Right atrium auricular region (tissue), 2 donors: ENCODE data around the gene TGFBRAP1. TPM values are rescaled to one million over a fixed set of nuclear protein-coding genes. Genes with fewer than 3 reads are reported as not detected.
A peak's percentile ranks its signal among the peaks of the same experiment; 100 is the strongest.

Experiments
- DNase-seq: peaks from one replicate; pipeline ENCODE4 v3.0.0-alpha.2; 2019; ENCODE audit warnings: low spot score
- H3K27ac ChIP-seq, 2 donors: fragments of 200-600 bp; sonication (generic); 1 replicate in 1 of 2; 2 replicates in 1 of 2; pipeline ENCODE4 v1.5.1; 2016 to 2019
- H3K27me3 ChIP-seq, 2 donors: fragments of 200-600 bp; sonication (generic); one replicate each; pipeline versions ENCODE4 v1.5.1 to v1.6.0; 2017 to 2019
- H3K36me3 ChIP-seq: fragments of 200-600 bp; sonication (generic); one replicate; pipeline ENCODE4 v1.5.1; 2016
- H3K4me1 ChIP-seq, 2 donors: fragments of 200-600 bp; sonication (generic); one replicate each; pipeline versions ENCODE4 v1.5.1 to v1.6.0; 2017 to 2019
- H3K4me3 ChIP-seq, 2 donors: fragments of 200-600 bp; sonication (generic); 1 replicate in 1 of 2; 2 replicates in 1 of 2; pipeline ENCODE4 v1.5.1; 2017 to 2019; ENCODE audit warnings: mild to moderate bottlenecking in 1 of 2, moderate library complexity in 1 of 2
- H3K9me3 ChIP-seq, 2 donors: fragments of 200-600 bp; sonication (generic); one replicate each; pipeline ENCODE4 v1.5.1; 2019
- total RNA-seq, 2 donors: library from RNA; depleted of rRNA; stranded (reverse); fragments of >200 nt; gene quantifications; one replicate each; pipeline ENCODE4 v1.1.0, GENCODE V29; 2016
- TF ChIP-seq, protein P1 (sequence below), 2 donors: fragments of 200-600 bp; sonication (generic); IDR thresholded peaks; one replicate each; pipeline ENCODE4 v1.5.1; 2019; ENCODE audit warnings: antibody characterized with exemption in 2 of 2

Gene TGFBRAP1
- total RNA-seq, 2 donors from 2014 or later: 13.3 to 15.8 TPM

DNA sequence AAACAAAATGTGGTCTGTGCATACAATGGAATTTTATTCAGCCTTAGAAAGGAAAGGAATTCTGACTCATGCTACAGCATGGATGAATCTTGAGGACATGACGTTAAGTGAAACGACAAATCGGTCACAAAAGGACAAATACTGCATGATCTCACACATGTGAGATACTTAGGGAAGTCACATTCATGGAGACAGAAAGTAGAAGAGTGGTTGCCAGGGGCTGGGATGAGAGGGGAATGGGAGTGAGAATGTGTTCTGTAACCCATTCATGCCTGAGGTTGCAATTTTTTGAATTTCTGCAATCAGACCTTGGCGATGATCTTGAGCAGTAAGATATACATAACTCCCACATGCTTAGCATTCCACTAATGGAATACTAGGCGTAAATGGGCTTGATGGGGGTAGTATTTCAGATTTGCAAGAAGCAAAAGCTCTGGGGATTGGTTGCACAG is 47.3 kb upstream of the TGFBRAP1 start:
- TF ChIP-seq, protein P1, sequence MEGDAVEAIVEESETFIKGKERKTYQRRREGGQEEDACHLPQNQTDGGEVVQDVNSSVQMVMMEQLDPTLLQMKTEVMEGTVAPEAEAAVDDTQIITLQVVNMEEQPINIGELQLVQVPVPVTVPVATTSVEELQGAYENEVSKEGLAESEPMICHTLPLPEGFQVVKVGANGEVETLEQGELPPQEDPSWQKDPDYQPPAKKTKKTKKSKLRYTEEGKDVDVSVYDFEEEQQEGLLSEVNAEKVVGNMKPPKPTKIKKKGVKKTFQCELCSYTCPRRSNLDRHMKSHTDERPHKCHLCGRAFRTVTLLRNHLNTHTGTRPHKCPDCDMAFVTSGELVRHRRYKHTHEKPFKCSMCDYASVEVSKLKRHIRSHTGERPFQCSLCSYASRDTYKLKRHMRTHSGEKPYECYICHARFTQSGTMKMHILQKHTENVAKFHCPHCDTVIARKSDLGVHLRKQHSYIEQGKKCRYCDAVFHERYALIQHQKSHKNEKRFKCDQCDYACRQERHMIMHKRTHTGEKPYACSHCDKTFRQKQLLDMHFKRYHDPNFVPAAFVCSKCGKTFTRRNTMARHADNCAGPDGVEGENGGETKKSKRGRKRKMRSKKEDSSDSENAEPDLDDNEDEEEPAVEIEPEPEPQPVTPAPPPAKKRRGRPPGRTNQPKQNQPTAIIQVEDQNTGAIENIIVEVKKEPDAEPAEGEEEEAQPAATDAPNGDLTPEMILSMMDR (IDR thresholded peaks at IDR 0.05): no peak
- Histone ChIP-seq H3K27me3 (no peaks in the 10 kb centered on the region), H3K4me1 (peaks cover 0 to 80% of the 10 kb centered on the region in 2 donors), H3K4me3 (no peak overlapping the region), H3K36me3 (peaks cover 22% of the 10 kb centered on the region), H3K9me3 (no peaks in the 10 kb centered on the region), H3K27ac (no peak overlapping the region)
- peak; percentile 38 for DNase-seq

DNA sequence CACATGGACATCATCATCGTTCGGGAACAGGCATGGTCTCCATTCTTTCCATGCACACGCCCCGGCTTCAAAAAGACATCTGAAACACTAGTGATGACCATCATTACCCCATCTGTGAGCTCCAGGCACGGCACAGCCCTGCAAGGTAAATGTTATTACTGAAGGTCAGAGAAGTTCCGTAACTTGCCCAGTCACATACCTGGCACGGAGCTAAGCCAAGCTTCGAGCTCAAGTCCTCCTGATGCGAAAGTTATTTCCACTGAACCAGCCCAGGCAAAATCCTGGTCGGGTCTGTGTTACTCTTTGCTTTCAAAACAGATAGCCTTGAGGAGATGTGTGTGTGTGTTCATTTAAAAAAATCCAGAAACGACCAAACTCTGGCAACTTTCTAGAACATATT is 46.5 kb upstream of the TGFBRAP1 start:
- H3K4me1 ChIP-seq: peaks cover 0 to 72% of the 10 kb centered on the region in 2 donors
- no peak overlapping the region for H3K4me3 ChIP-seq
- TF ChIP-seq, protein P1 (IDR thresholded peaks at IDR 0.05): no peak
- H3K27me3 ChIP-seq: no peaks in the 10 kb centered on the region
- no peak for DNase-seq
- H3K36me3 ChIP-seq: peaks cover 19% of the 10 kb centered on the region
- H3K27ac ChIP-seq: peak overlapping the region; percentile 68
- H3K9me3 ChIP-seq: no peaks in the 10 kb centered on the region

DNA sequence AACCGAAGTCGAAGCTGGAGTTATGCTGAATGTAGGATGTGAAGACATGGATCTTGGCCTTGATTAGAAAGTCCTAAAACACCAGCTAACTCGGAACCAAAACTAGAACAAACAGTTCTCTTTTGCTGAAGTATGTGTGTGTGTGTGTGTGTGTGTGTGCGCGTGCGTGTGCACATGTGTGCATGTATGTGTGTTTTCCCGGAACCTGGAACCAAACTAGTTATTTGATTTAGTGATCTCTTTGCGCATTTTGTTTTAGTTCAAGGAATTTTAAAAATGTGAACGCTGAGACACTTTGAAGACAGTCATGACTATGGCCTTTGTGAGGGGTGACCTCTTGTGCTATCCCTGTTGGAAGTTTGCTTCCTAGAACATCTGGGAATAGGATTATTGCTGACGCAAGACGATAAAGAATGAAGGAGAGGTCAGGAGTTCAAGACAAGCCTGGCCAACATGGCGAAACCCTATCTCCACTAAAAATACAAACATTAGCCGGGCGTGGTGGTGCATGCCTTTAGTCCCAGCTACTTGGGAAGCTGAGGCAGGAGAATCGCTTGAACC is 45.5 kb upstream of the TGFBRAP1 start:
- H3K4me3 ChIP-seq: no peak overlapping the region
- TF ChIP-seq, protein P1 (IDR thresholded peaks at IDR 0.05): no peak
- H3K27me3 ChIP-seq: no peaks in the 10 kb centered on the region
- H3K9me3 ChIP-seq: no peaks in the 10 kb centered on the region
- H3K27ac ChIP-seq: peak overlapping the region; percentile 68
- H3K36me3 ChIP-seq: peaks cover 27% of the 10 kb centered on the region
- no peak for DNase-seq
- peaks cover 0 to 68% of the 10 kb centered on the region in 2 donors for H3K4me1 ChIP-seq

DNA sequence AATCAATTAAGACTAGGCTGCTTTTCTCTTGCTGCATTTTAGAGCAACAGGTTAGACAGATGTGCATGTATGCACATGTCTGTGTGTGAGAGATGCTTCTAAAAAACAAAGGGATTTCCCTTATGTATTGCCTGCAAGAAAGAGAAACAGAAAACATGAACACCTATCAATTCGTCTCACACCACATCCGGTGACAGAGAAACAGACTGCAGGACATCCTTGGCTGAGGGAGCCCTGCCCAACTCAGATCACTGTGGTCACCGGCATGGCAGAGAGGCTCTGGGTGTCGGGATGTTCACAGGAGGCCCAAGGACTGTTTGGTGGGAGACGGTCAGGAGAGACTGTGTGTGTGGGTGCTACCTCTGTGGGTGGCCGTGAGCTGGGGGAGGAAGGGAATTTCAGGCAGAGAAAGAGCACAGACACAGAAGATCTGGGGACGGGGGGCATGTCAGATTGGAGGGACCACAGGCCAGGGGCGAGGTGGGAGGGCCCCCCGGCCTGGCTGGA is 44.4 kb upstream of the TGFBRAP1 start:
- DNase-seq: peak; percentile 58
- H3K4me3 ChIP-seq: no peak overlapping the region

DNA sequence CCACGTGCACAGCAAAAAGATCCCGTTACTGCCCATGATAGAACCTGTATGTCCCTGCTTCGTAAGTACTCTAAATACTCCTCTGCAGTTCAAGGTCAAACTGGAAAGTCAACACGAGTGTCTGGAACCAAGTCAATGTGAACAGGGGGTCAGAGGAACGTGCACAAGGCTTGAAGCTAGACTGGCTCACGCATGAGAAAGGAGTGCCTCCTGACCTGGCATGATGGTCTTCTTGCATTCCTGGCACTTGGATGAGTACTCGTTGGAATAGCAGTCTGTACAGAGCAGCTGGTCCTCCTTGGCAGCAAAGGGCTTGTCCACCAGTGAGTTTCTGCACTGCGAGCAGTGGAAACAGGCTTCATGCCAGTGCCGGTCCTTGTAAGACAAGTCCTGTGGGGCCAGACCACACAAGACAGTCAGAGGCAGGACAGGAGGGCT is 43.8 kb upstream of the TGFBRAP1 start:
- Histone ChIP-seq H3K4me1 (peaks cover 0 to 61% of the 10 kb centered on the region in 2 donors), H3K4me3 (no peak overlapping the region), H3K36me3 (peaks cover 37% of the 10 kb centered on the region), H3K9me3 (no peaks in the 10 kb centered on the region), H3K27ac (peak overlapping the region; percentile 68), H3K27me3 (no peaks in the 10 kb centered on the region)
- TF ChIP-seq, protein P1 (IDR thresholded peaks at IDR 0.05): no peak
- DNase-seq: peak; percentile 82

More for the DNA sequence above, 44.4 kb upstream of the TGFBRAP1 start:
- Histone ChIP-seq H3K4me1 (peaks cover 0 to 64% of the 10 kb centered on the region in 2 donors), H3K9me3 (no peaks in the 10 kb centered on the region), H3K27me3 (no peaks in the 10 kb centered on the region), H3K27ac (peak overlapping the region; percentile 68), H3K36me3 (peaks cover 31% of the 10 kb centered on the region)
- TF ChIP-seq, protein P1 (IDR thresholded peaks at IDR 0.05): no peak
